Neural progenitor cell (in vitro differentiated cells): ENCODE results near the gene PUSL1. TPM values are rescaled to one million over a fixed set of nuclear protein-coding genes. Genes with fewer than 3 reads are reported as not detected.

Experiments
- DNase-seq: peaks from one replicate; pipeline ENCODE4 v3.0.0-alpha.2; 2016; ENCODE audit warnings: low spot score
- H2AFZ ChIP-seq: fragments of 200-600 bp; sonication (generic); replicated peaks from 2 replicates; pipeline ENCODE4 v1.6.1; 2016; ENCODE audit warnings: antibody characterized with exemption
- H3F3A ChIP-seq: fragments of 200-600 bp; sonication (generic); 2 replicates; pipeline ENCODE4 v1.6.1; 2016; ENCODE audit warnings: antibody characterized with exemption, low read depth
- H3K27ac ChIP-seq: fragments of 200-600 bp; sonication (generic); 2 replicates; pipeline ENCODE4 v1.5.1; 2016; ENCODE audit warnings: mild to moderate bottlenecking
- H3K27me3 ChIP-seq: fragments of 200-600 bp; sonication (generic); 2 replicates; pipeline ENCODE4 v1.6.1; 2016; ENCODE audit warnings: mild to moderate bottlenecking, moderate library complexity
- H3K36me3 ChIP-seq: fragments of 200-600 bp; sonication (generic); 2 replicates; pipeline ENCODE4 v1.5.1; 2016
- H3K4me1 ChIP-seq: fragments of 200-600 bp; sonication (generic); 2 replicates; pipeline ENCODE4 v1.6.1; 2016; ENCODE audit warnings: mixed run types
- H3K4me2 ChIP-seq: fragments of 200-600 bp; sonication (generic); 2 replicates; pipeline ENCODE4 v1.6.1; 2016
- H3K4me3 ChIP-seq: fragments of 200-600 bp; sonication (generic); 2 replicates; pipeline ENCODE4 v1.5.1; 2016
- H3K79me2 ChIP-seq: fragments of 200-600 bp; sonication (generic); 2 replicates; pipeline ENCODE4 v1.6.1; 2016; ENCODE audit warnings: low read depth
- H3K9ac ChIP-seq: fragments of 200-600 bp; sonication (generic); 2 replicates; pipeline ENCODE4 v1.6.1; 2016
- H3K9me3 ChIP-seq: fragments of 200-600 bp; sonication (generic); 2 replicates; pipeline ENCODE4 v1.5.1; 2016; ENCODE audit warnings: low read depth
- H4K20me1 ChIP-seq: fragments of 200-600 bp; sonication (generic); 2 replicates; pipeline ENCODE4 v1.6.1; 2016; ENCODE audit warnings: low read depth
- H3K27ac Mint-ChIP-seq: 3 replicates; pipeline ENCODE4 v1.8.0; 2021; ENCODE audit warnings: mixed read lengths
- H3K27me3 Mint-ChIP-seq: 2 replicates; pipeline ENCODE4 v1.8.0; 2022; ENCODE audit warnings: low read depth, mild to moderate bottlenecking, inconsistent platforms, moderate library complexity, mixed read lengths; ENCODE audit not compliant: insufficient read depth
- H3K36me3 Mint-ChIP-seq: 3 replicates; pipeline ENCODE4 v1.8.0; 2021; ENCODE audit warnings: mixed read lengths
- H3K4me1 Mint-ChIP-seq: 3 replicates; pipeline ENCODE4 v1.8.0; 2021; ENCODE audit warnings: mixed read lengths
- H3K4me3 Mint-ChIP-seq: 3 replicates; pipeline ENCODE4 v1.8.0; 2021; ENCODE audit warnings: mild to moderate bottlenecking, moderate library complexity, mixed read lengths
- H3K9me3 Mint-ChIP-seq: 3 replicates; pipeline ENCODE4 v1.8.0; 2020; ENCODE audit warnings: mixed read lengths
- EZH2 ChIP-seq: fragments of 200-600 bp; sonication (generic); IDR thresholded peaks from 2 replicates; pipeline ENCODE4 v1.6.1; 2017; ENCODE audit warnings: antibody characterized with exemption, mild to moderate bottlenecking, moderate library complexity
- EZH2phosphoT487 ChIP-seq: fragments of 200-600 bp; sonication (generic); IDR thresholded peaks from 2 replicates; pipeline ENCODE4 v1.6.1; 2017; ENCODE audit warnings: antibody characterized with exemption
- total RNA-seq: library from RNA; depleted of rRNA; stranded (reverse); fragments of >200 nt; gene quantifications from 2 replicates; pipeline ENCODE4 v1.2.3, GENCODE V29; 2015; ENCODE audit warnings: low replicate concordance
- TF ChIP-seq, protein P1 (sequence below): fragments of 200-600 bp; sonication (generic); IDR thresholded peaks from 2 replicates; pipeline ENCODE4 v1.5.1; 2017; ENCODE audit warnings: antibody characterized with exemption, mild to moderate bottlenecking

The PUSL1 gene
- total RNA-seq, 1 donor from 2014 or later, result 3.7 TPM

DNA sequence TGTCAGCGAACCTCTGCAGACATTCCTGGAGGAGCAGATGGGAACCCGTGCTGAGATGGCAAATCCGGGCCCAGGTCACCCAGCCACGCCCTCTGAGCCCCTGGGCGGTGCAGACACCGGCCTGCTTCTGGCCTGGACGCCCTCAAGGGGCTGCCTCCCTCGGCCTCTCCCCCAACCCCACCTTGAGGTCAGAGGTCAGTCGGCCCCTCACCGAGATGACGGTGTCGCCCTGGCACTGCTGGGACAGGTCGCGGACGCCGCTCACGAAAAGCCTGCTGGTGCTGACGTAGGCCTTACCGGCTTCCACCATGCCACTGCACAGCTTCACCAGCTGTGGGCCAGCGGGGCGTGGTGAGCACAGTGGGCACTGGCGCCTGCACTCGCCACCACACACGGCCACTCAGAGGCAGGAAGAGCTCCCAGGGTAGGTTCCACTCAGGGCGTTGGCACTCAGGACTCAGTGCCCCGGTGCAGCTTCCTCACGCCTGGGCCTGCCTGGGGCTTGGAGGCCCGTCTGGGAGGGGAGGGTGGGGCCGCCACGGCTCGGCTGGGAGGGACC lies 5.4 kb upstream of the PUSL1 start:
- H3K9ac ChIP-seq, result no peak overlapping the region
- no peak overlapping the region for H3K4me3 ChIP-seq
- peaks cover 5% of the 10 kb centered on the region for H3K79me2 ChIP-seq
- Mint-ChIP-seq H3K4me1 (peaks cover 18% of the 10 kb centered on the region), H3K9me3 (no peaks in the 10 kb centered on the region), H3K36me3 (no peaks in the 10 kb centered on the region), H3K4me3 (no peak overlapping the region), H3K27ac (no peak overlapping the region), H3K27me3 (peaks cover 4% of the 10 kb centered on the region)
- H3K4me1 ChIP-seq, result peaks cover 27% of the 10 kb centered on the region
- peaks cover 57% of the 10 kb centered on the region for H4K20me1 ChIP-seq
- H3K4me2 ChIP-seq, result no peak overlapping the region
- no peak overlapping the region for H2AFZ ChIP-seq
- DNase-seq, result no peak
- H3K27ac ChIP-seq, result no peak overlapping the region
- no peaks in the 10 kb centered on the region for H3K9me3 ChIP-seq
- H3K27me3 ChIP-seq, result no peaks in the 10 kb centered on the region
- peaks cover 12% of the 10 kb centered on the region for H3F3A ChIP-seq
- TF ChIP-seq EZH2 (no peak), EZH2phosphoT487 (no peak)
- TF ChIP-seq, protein P1, sequence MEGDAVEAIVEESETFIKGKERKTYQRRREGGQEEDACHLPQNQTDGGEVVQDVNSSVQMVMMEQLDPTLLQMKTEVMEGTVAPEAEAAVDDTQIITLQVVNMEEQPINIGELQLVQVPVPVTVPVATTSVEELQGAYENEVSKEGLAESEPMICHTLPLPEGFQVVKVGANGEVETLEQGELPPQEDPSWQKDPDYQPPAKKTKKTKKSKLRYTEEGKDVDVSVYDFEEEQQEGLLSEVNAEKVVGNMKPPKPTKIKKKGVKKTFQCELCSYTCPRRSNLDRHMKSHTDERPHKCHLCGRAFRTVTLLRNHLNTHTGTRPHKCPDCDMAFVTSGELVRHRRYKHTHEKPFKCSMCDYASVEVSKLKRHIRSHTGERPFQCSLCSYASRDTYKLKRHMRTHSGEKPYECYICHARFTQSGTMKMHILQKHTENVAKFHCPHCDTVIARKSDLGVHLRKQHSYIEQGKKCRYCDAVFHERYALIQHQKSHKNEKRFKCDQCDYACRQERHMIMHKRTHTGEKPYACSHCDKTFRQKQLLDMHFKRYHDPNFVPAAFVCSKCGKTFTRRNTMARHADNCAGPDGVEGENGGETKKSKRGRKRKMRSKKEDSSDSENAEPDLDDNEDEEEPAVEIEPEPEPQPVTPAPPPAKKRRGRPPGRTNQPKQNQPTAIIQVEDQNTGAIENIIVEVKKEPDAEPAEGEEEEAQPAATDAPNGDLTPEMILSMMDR, result no peak
- no peaks in the 10 kb centered on the region for H3K36me3 ChIP-seq

DNA sequence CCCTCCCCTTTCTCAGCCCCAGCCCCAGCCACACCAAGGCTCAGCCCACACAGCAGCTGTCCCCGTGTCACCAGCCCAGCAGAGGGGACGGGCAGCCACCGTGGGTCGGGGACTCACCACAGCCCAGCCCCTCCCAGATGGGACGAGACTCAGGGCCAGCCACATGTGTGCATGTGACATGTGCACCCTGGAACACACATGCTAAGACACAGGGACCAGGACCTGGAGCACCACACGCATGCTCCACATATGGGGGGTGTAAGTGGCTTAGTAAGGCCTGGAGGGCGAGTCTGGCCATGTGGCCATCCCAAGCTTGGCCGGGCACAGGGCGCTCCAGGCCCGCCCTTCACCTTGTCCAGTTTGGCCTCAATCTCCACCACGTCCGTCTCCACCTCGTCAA lies 4.7 kb upstream of the PUSL1 start:
- peaks cover 13% of the 10 kb centered on the region for H3F3A ChIP-seq
- peaks cover 27% of the 10 kb centered on the region for H3K4me1 ChIP-seq
- H3K36me3 ChIP-seq, result no peaks in the 10 kb centered on the region
- peaks cover 5% of the 10 kb centered on the region for H3K79me2 ChIP-seq
- H3K9ac ChIP-seq, result no peak overlapping the region
- no peak overlapping the region for H3K27ac ChIP-seq
- peaks cover 18% of the 10 kb centered on the region for H3K4me1 Mint-ChIP-seq
- H3K4me2 ChIP-seq, result no peak overlapping the region
- H3K9me3 ChIP-seq, result no peaks in the 10 kb centered on the region
- peaks cover 4% of the 10 kb centered on the region for H3K27me3 Mint-ChIP-seq
- no peak for DNase-seq
- H2AFZ ChIP-seq, result no peak overlapping the region
- no peak overlapping the region for H3K4me3 Mint-ChIP-seq
- no peak overlapping the region for H3K4me3 ChIP-seq
- peaks cover 56% of the 10 kb centered on the region for H4K20me1 ChIP-seq
- TF ChIP-seq, protein P1, result no peak
- TF ChIP-seq EZH2 (no peak), EZH2phosphoT487 (no peak)
- no peaks in the 10 kb centered on the region for H3K36me3 Mint-ChIP-seq
- no peak overlapping the region for H3K27ac Mint-ChIP-seq
- no peaks in the 10 kb centered on the region for H3K9me3 Mint-ChIP-seq
- H3K27me3 ChIP-seq, result peaks cover 1% of the 10 kb centered on the region

DNA sequence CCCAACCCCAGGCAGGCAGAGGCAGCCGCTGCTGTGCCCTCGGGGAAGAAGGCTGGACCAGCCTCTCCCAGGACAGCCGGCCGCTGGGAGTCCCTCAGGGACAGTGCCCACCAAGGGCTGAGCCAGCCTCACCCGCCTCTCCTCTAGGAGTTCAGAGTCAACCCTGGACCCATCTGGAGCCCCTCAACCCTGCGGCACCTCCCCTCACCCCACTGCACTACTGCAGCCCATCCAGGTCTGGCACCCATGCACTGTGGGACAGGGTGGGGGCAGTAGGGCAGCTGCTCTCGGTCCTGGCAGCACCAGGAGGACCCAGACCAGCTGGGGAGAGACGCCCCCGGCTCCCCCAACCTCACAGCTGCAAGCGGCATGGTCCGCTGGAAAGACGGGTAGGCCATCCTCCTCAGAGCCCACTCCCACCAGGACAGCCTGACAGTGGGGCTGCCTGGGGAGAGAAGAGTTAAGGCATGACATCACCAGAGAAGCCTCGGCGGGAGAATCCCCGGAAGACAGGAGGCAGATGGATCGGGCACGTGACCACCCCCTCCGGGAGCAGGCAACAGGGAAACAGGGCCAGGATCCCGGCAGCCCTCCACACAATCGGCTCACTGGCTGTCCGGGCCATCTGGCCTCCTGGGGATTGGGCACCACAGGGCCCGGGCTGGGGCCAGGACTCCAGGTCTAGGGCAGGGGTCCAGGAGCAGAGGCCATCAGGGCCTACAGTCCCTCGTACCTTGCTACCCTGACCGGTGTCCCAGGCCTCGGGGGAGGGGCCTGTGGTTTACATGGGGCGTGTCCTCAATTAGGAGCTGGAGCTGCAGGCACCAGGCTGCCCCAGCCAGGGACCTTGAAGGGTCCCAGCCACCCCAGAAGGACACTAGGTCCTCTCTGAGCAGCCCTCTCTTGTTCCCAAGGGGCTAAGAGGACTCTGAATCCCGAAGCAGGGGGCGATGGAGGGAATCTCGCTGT lies 3.8 kb upstream of the PUSL1 start:
- H3K27ac Mint-ChIP-seq, result no peak overlapping the region
- Histone ChIP-seq H3K9me3 (no peaks in the 10 kb centered on the region), H3K36me3 (no peaks in the 10 kb centered on the region), H3K4me3 (no peak overlapping the region), H4K20me1 (peaks cover 56% of the 10 kb centered on the region), H3K79me2 (peaks cover 5% of the 10 kb centered on the region), H2AFZ (no peak overlapping the region), H3K27ac (no peak overlapping the region), H3K27me3 (peaks cover 10% of the 10 kb centered on the region), H3F3A (peaks cover 21% of the 10 kb centered on the region), H3K4me2 (peak overlapping the region; percentile 64), H3K4me1 (peaks cover 36% of the 10 kb centered on the region), H3K9ac (no peak overlapping the region)
- H3K9me3 Mint-ChIP-seq, result no peaks in the 10 kb centered on the region
- peak overlapping the region; percentile 76 for H3K4me3 Mint-ChIP-seq
- H3K36me3 Mint-ChIP-seq, result no peaks in the 10 kb centered on the region
- TF ChIP-seq, protein P1, result no peak
- no peak for TF ChIP-seq EZH2phosphoT487
- TF ChIP-seq EZH2, result no peak
- peaks cover 4% of the 10 kb centered on the region for H3K27me3 Mint-ChIP-seq
- H3K4me1 Mint-ChIP-seq, result peaks cover 18% of the 10 kb centered on the region
- DNase-seq, result peak; percentile 69
